Stimulated activated CD4-positive, alpha-beta T cell treated with anti-CD3 and anti-CD28 coated beads, Interleukin-12 subunit alpha, Interleukin-12 subunit beta, amount 100 ng/mL, for 24 hours (primary cell): ENCODE results near the gene TIGD6.
A peak's percentile ranks its signal among the peaks of the same experiment; 100 is the strongest.
"Not testable (repeated sequence)": the region's sequence is repeated elsewhere in the genome, so short reads cannot be mapped to it uniquely, and the experiment has no call there.

Source experiments
- DNase-seq, 2 experiments: peaks; one replicate each; pipeline ENCODE4 v3.0.0-alpha.2; 2020; ENCODE audit warnings: low read depth in 2 of 2

TIGD6 gene

GRCh38 chr5:150000256-150000989 lies at the start of gene TIGD6, which contains the start of gene HMGXB3:
Gene TIGD6 (minus strand): TSS chr5:150000654. CDS start chr5:149996348, 4,306 bp downstream.
Gene HMGXB3 (plus strand): TSS chr5:150000739. CDS start chr5:150004853, 4,114 bp downstream.
- peak; percentile 82 to 84 for DNase-seq

- no peak for DNase-seq
Observed at GRCh38 chr5:150046031-150046430, 45.6 kb upstream of the TIGD6 start.

- no peak for DNase-seq
Observed at GRCh38 chr5:150045549-150045948, 45.1 kb upstream of the TIGD6 start.

- DNase-seq: no peak
Observed at GRCh38 chr5:150044712-150045111, 44.3 kb upstream of the TIGD6 start.

GRCh38 chr5:150044329-150044681 lies 43.9 kb upstream of the TIGD6 start:
- DNase-seq: no peak

GRCh38 chr5:150043657-150044328 lies 43.3 kb upstream of the TIGD6 start:
- DNase-seq: no peak

GRCh38 chr5:150042459-150042858 lies 42.0 kb upstream of the TIGD6 start:
- DNase-seq: no peak

- DNase-seq: no peak
Observed at GRCh38 chr5:150038547-150038946, 38.1 kb upstream of the TIGD6 start.

GRCh38 chr5:150036513-150036912 lies 36.1 kb upstream of the TIGD6 start:
- DNase-seq: no peak

- no peak for DNase-seq
Observed at GRCh38 chr5:150035139-150035895, 34.9 kb upstream of the TIGD6 start.

- DNase-seq: no peak
Observed at GRCh38 chr5:150034662-150035061, 34.2 kb upstream of the TIGD6 start.

GRCh38 chr5:150033334-150033733 lies 32.9 kb upstream of the TIGD6 start:
- no peak for DNase-seq

GRCh38 chr5:150028047-150028446 lies 27.6 kb upstream of the TIGD6 start:
- DNase-seq: not testable (repeated sequence)

GRCh38 chr5:150026682-150027172 lies 26.3 kb upstream of the TIGD6 start:
- DNase-seq: no peak

GRCh38 chr5:150024346-150024984 lies 24.0 kb upstream of the TIGD6 start:
- DNase-seq: no peak

GRCh38 chr5:150023136-150023535 lies 22.7 kb upstream of the TIGD6 start:
- no peak for DNase-seq

- DNase-seq: no peak
Observed at GRCh38 chr5:150022681-150023080, 22.2 kb upstream of the TIGD6 start.

GRCh38 chr5:150022158-150022531 lies 21.7 kb upstream of the TIGD6 start:
- DNase-seq: no peak

GRCh38 chr5:150021491-150022157 lies 21.2 kb upstream of the TIGD6 start:
- DNase-seq: no peak

- DNase-seq: no peak
Observed at GRCh38 chr5:150020249-150020648, 19.8 kb upstream of the TIGD6 start.

- no peak for DNase-seq
Observed at GRCh38 chr5:150017226-150018005, 17.0 kb upstream of the TIGD6 start.
